ENCODE data around the gene CCDC13. TPM values are rescaled to one million over a fixed set of nuclear protein-coding genes. Genes with fewer than 3 reads are reported as not detected.
A peak's percentile ranks its signal among the peaks of the same experiment; 100 is the strongest.

Gene CCDC13
- total RNA-seq, 2 experiments from 2014 or later, result 0.46 to 0.63 TPM

DNA sequence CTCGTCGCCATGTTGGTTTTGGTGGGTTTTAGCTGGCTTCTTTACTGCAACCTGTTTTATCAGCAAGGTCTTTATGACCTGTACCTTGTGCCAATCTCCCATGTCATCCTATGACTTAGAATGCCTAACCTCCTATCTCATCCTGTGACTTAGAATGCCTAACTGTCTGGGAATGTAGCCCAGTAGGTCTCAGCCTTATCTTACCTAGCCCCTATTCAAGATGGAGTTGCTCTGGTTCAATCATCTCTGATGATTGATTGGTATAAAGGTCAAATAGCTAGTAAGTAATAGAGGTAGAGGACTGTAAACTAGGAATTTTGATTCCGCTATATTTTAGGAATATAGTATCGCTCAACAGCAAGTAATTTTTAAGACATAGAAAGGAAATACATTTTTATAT is 34.9 kb upstream of the CCDC13 start:
- H3K36me3 Mint-ChIP-seq (ENCODE audit: low read depth), result peaks cover 2% of the 10 kb centered on the region
- H3K27ac Mint-ChIP-seq, result no peak overlapping the region
- CTCF ChIA-PET, result interaction anchor here (0.6 to 1.4 kb wide), 3 partner anchors 11 to 28 kb away, joined by 3 read pairs; no protein-coding TSS in a partner anchor
- DNase-seq (no peak), ATAC-seq (no peak)
- peaks cover 14% of the 10 kb centered on the region for H3K4me1 Mint-ChIP-seq
- H3K4me3 Mint-ChIP-seq, result no peak overlapping the region
- POLR2A ChIA-PET, result interaction anchor here (0.7 kb wide), 1 partner anchor 308 kb away, joined by 4 read pairs; no protein-coding TSS in a partner anchor
- H3K9me3 Mint-ChIP-seq (ENCODE audit: low read depth), result no peaks in the 10 kb centered on the region
- peaks cover 8% of the 10 kb centered on the region for H3K27me3 Mint-ChIP-seq
- intact Hi-C loops (cut with DNase I, micrococcal nuclease), result loop anchor here in 1 of 2 experiments (10.0 kb wide), 2 partner anchors 477 to 887 kb away; partner anchors contain the start of genes ABHD5 and SNRK

DNA sequence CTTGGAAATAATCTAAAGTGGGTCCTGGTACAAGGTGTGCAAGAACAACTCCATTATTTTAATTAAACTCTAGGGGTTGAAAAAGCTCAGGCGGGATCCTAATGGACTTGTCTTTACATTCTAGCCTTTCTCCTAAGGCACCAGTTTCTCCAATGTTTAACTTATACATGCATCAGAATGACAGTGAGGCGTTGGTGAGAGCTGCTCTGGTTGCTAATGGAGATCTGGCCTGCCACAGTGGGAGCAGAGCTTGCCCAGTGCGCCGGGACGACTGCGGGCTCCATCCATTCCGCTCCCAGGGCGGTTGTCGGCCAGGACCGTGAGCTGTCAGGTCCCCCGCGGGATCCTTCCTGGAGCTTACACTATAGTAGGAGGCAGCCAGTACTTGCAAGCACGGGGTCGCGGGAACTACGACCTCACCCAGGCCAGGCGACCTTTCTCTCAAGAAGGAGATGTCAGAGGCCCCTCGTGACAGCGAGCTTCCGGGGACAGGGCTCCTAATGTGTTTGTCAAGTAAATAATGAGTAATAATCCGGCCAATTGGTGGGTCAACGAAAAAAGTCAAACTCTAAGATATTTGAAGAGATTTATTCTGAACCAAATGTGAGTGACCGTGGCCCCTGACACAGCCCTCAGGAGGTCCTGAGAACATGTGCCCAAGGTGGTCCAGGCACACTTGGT is 32.2 kb upstream of the CCDC13 start:
- ATAC-seq (no peak), DNase-seq (peak; percentile 17)
- Mint-ChIP-seq H3K27me3 (peaks cover 6% of the 10 kb centered on the region), H3K4me1 (peaks cover 33% of the 10 kb centered on the region), H3K4me3 (peak overlapping the region; percentile 91), H3K27ac (peak overlapping the region; percentile 38), H3K36me3 (ENCODE audit: low read depth) (peaks cover 5% of the 10 kb centered on the region), H3K9me3 (ENCODE audit: low read depth) (no peaks in the 10 kb centered on the region)
- intact Hi-C loops (cut with DNase I, micrococcal nuclease), result loop anchor here (2.0 to 10.0 kb wide), 5 partner anchors 32 to 890 kb away; partner anchors contain the start of genes ABHD5 (in 1 of the 2), CCDC13 (in 1 of the 2) and SNRK (in 1 of the 2)
- CTCF ChIA-PET, result interaction anchor here (1.0 to 1.2 kb wide), 4 partner anchors 25 to 192 kb away, joined by 3 read pairs; no protein-coding TSS in a partner anchor
- POLR2A ChIA-PET, result interaction anchor here (0.6 to 0.8 kb wide), 2 partner anchors 10 to 25 kb away, joined by 3 to 9 read pairs; no protein-coding TSS in a partner anchor

DNA sequence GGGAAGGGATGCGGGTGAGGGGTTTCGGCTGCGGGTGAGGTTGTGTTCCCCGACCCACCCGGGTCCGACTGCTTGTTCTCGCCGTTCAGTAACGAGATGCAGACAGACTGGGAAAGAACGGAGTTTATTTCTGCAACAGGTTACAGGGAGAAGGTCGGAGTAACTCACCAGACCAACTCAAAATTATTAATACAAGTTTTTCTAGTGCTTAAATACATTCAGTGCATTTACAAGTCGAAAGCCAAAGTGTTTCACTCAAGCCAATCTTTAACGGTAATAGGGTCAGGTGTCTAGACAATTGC is 31.7 kb upstream of the CCDC13 start:
- peak overlapping the region; percentile 17 for H3K27ac Mint-ChIP-seq
- peak overlapping the region; percentile 91 for H3K4me3 Mint-ChIP-seq
- H3K36me3 Mint-ChIP-seq (ENCODE audit: low read depth), result peaks cover 5% of the 10 kb centered on the region
- intact Hi-C loops (cut with DNase I, micrococcal nuclease), result loop anchor here (1.0 to 10.0 kb wide), 14 partner anchors 27 to 1534 kb away; partner anchors contain the start of genes CCDC13 (in 2 of the 2), ABHD5 (in 1 of the 2), NKTR (in 1 of the 2) and POMGNT2 (in 1 of the 2)
- H3K27me3 Mint-ChIP-seq, result peaks cover 6% of the 10 kb centered on the region
- ChIA-PET POLR2A (interaction anchor here (0.6 kb wide), 1 partner anchor 25 kb away, joined by 9 read pairs; no protein-coding TSS in a partner anchor), CTCF (interaction anchor here (1.0 to 1.1 kb wide), 2 partner anchors 25 to 27 kb away, joined by 3 read pairs; no protein-coding TSS in a partner anchor)
- H3K9me3 Mint-ChIP-seq (ENCODE audit: low read depth), result no peaks in the 10 kb centered on the region
- H3K4me1 Mint-ChIP-seq, result peaks cover 36% of the 10 kb centered on the region
- no peak for DNase-seq
- ATAC-seq, result no peak

DNA sequence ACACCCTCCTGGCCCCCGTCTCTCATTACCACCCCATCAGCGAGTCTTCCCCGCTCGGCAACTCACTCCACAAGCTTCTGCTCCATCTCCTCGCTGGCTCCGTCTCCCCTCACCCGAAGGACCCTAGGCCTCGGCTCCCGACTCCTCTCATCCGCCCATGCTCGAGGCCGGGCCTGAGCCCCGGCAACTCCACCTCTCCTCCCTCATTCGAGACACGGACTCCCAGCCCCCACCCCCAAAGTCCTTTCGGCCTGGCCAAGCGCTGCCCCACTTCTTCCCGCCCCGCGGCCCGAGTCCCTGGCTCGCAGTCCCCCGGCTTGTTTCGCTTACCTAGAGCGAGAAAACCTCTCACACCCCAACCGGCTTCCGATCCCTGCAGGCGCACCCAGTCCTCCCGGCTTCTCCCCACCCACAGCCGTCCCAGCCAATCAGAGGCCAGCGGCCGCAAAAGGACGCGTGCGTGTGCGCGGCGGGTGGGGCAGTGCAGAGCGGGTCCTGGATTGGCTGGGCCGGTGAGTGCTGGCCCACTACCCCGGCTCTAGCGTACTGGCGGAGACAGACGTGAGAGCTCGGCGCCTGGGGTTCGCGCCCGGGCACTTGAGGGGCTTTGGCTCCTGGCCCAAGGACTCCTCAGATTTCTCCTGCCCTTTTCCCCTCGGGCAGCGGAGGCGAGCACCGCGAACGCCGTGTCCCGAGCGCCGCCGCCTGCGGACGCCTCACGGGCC is 31.2 kb upstream of the CCDC13 start, which contains the start of gene HIGD1A:
Gene HIGD1A, minus strand, starts transcription at position 385 of the 725 bp plus-strand sequence. CDS start 10,237 bp downstream, outside the sequence.
- intact Hi-C loops (cut with DNase I, micrococcal nuclease), result loop anchor here (1.0 to 10.0 kb wide), 14 partner anchors 27 to 1534 kb away; partner anchors contain the start of genes CCDC13 (in 2 of the 2), ABHD5 (in 1 of the 2), NKTR (in 1 of the 2) and POMGNT2 (in 1 of the 2)
- CTCF ChIA-PET, result interaction anchor here (0.5 to 1.9 kb wide), 9 partner anchors 11 to 467 kb away, joined by 3 to 7 read pairs (median 4); no protein-coding TSS in a partner anchor
- peak within 1 kb of the TSS; percentile 86 for H3K27ac Mint-ChIP-seq
- no peaks in the 10 kb centered on the region for H3K9me3 Mint-ChIP-seq (ENCODE audit: low read depth)
- H3K36me3 Mint-ChIP-seq (ENCODE audit: low read depth), result peaks cover 9% of the 10 kb centered on the region
- H3K27me3 Mint-ChIP-seq, result peaks cover 6% of the 10 kb centered on the region
- DNase-seq (peak; percentile 97), ATAC-seq (peak; percentile 99)
- POLR2A ChIA-PET, result no interaction called here
- H3K4me1 Mint-ChIP-seq, result peaks cover 41% of the 10 kb centered on the region
- H3K4me3 Mint-ChIP-seq, result peak within 1 kb of the TSS; percentile 91

DNA sequence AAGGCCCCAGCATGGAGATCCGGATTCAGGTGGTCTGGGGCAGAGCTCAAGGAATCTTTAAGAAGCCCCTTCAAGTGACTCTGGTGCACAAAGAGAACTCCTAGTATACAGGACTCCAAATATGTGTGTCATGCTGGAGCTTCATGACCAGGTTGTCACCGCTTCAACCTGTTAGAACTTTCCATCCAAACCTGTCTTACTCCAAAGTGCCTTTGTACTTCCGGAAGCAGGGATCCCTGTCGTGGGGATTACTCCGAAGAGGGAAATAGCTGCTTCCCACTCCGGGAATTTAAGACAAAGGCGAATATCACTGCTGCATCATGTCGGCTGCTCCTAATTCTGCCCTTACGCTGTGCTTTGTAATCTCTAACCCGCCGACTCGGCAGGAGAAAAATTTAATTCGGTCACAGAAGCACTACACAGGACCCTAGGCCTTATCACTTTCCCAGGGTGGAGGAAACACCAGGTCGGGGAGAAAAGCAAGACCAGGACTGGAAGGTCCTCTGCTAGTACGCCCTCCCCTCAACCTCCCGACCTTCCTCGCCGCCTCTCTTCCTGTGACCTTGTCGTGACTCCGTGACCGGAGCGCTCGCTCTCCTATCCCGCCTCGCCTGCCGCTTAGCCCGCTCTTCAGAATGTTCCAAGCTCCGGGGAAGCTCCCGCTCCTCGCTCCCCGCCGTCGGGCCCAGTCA is 30.5 kb upstream of the CCDC13 start:
- H3K9me3 Mint-ChIP-seq (ENCODE audit: low read depth), result no peaks in the 10 kb centered on the region
- peak overlapping the region; percentile 86 for H3K27ac Mint-ChIP-seq
- POLR2A ChIA-PET, result no interaction called here
- H3K4me3 Mint-ChIP-seq, result peak overlapping the region; percentile 91
- peaks cover 42% of the 10 kb centered on the region for H3K4me1 Mint-ChIP-seq
- CTCF ChIA-PET, result interaction anchor here (0.7 to 1.9 kb wide), 8 partner anchors 9 to 214 kb away, joined by 3 to 7 read pairs (median 4); no protein-coding TSS in a partner anchor
- peaks cover 6% of the 10 kb centered on the region for H3K27me3 Mint-ChIP-seq
- intact Hi-C loops (cut with DNase I, micrococcal nuclease), result loop anchor here (1.0 to 10.0 kb wide), 14 partner anchors 28 to 1535 kb away; partner anchors contain the start of genes CCDC13 (in 2 of the 2), ABHD5 (in 1 of the 2), NKTR (in 1 of the 2) and POMGNT2 (in 1 of the 2)
- peaks cover 10% of the 10 kb centered on the region for H3K36me3 Mint-ChIP-seq (ENCODE audit: low read depth)
- peak; percentile 28 for ATAC-seq
- DNase-seq, result peak; percentile 60

DNA sequence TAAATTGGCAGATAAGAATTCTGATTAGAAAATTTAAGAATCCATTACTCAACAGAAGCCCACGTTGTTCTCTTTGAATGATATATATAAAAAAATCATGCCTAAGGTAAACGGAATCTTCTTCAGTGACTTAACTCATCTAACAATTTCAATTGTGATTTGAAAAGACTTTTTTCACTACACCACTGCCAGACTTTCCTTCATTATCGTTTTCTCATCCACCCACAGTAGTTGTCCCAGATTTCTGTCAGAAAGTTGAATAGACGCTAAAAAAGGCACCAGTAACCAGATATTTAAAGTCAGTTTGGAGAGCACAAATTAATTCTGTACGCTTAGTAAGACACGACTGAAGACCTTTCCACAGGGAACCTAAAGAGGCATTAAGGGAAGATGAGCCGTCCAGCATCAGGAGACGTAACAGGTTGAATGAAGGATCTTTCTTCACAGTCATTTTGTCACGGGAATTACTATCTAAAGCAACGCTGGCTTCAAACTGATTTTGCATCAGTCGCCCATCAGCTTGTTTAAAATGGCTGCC is 29.9 kb upstream of the CCDC13 start:
- ATAC-seq (no peak), DNase-seq (no peak)
- peaks cover 42% of the 10 kb centered on the region for H3K4me1 Mint-ChIP-seq
- H3K36me3 Mint-ChIP-seq (ENCODE audit: low read depth), result peaks cover 10% of the 10 kb centered on the region
- no peaks in the 10 kb centered on the region for H3K9me3 Mint-ChIP-seq (ENCODE audit: low read depth)
- peak overlapping the region; percentile 91 for H3K4me3 Mint-ChIP-seq
- intact Hi-C loops (cut with DNase I, micrococcal nuclease), result loop anchor here in 1 of 2 experiments (10.0 kb wide), 2 partner anchors 482 to 892 kb away; partner anchors contain the start of genes ABHD5 and SNRK
- peaks cover 6% of the 10 kb centered on the region for H3K27me3 Mint-ChIP-seq
- CTCF ChIA-PET, result interaction anchor here (1.0 to 1.9 kb wide), 6 partner anchors 9 to 37 kb away, joined by 3 to 7 read pairs (median 4); no protein-coding TSS in a partner anchor
- POLR2A ChIA-PET, result interaction anchor here (0.7 kb wide), 1 partner anchor 11 kb away, joined by 3 read pairs; no protein-coding TSS in a partner anchor
- peak overlapping the region; percentile 86 for H3K27ac Mint-ChIP-seq

DNA sequence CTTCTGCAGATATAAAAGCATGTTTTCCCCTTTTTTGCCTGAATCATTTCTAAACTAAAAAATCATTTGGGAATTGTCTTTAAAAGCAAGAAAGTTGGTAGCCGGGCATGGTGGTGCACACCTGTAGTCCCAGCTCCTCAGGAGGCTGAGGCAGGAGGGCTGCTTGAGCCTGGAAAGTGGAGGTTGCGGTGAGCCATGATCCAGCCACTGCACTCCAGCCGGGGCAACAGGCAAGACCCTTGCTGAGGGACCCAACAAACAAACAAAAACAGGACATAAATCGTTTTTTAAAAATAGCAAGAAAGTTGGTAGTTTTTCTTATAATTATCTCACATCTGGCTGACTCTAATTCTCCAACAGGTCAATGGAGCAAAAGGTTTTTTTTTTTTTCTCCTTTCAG is 28.7 kb upstream of the CCDC13 start:
- DNase-seq (no peak), ATAC-seq (no peak)
- H3K36me3 Mint-ChIP-seq (ENCODE audit: low read depth), result peaks cover 10% of the 10 kb centered on the region
- ChIA-PET POLR2A (no interaction called here), CTCF (no interaction called here)
- H3K27me3 Mint-ChIP-seq, result peaks cover 6% of the 10 kb centered on the region
- no peak overlapping the region for H3K4me3 Mint-ChIP-seq
- H3K4me1 Mint-ChIP-seq, result peaks cover 42% of the 10 kb centered on the region
- no peak overlapping the region for H3K27ac Mint-ChIP-seq
- intact Hi-C loops (cut with DNase I, micrococcal nuclease), result loop anchor here in 1 of 2 experiments (10.0 kb wide), 2 partner anchors 483 to 893 kb away; partner anchors contain the start of genes ABHD5 and SNRK
- H3K9me3 Mint-ChIP-seq (ENCODE audit: low read depth), result no peaks in the 10 kb centered on the region

DNA sequence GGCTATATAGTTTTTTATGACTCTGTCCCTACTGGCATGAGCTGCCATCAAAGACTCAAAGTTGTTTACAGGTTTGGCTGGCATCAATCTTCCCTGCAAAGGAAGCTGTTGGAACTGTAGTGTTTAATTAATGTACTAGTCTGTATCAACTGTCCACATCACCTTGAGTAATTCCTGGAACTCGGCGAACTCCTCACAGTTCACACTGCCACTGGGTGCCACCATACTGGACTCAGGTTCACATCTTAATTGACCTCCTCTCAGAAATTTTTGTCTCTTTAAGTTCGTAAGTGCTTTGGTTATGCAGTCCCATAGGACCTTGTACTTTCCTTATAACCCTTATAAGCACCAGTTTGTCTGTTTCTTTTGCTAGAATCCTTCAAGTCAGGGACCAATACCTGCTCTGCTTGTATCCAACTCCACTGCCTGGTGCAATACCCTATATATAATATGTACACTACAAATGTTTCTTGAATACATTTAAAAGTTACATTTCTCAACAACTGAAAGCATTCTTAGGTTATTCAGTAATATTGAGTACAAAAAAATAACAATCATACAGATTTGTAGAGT is 28.1 kb upstream of the CCDC13 start:
- Mint-ChIP-seq H3K36me3 (ENCODE audit: low read depth) (peaks cover 13% of the 10 kb centered on the region), H3K9me3 (ENCODE audit: low read depth) (no peaks in the 10 kb centered on the region), H3K27ac (no peak overlapping the region), H3K4me1 (peaks cover 45% of the 10 kb centered on the region), H3K4me3 (no peak overlapping the region), H3K27me3 (peaks cover 3% of the 10 kb centered on the region)
- intact Hi-C loops (cut with DNase I, micrococcal nuclease), result loop anchor here in 1 of 2 experiments (10.0 kb wide), 2 partner anchors 484 to 894 kb away; partner anchors contain the start of genes ABHD5 and SNRK
- no peak for DNase-seq
- ChIA-PET CTCF (interaction anchor here (0.6 to 0.7 kb wide), 2 partner anchors 20 to 843 kb away, joined by 3 read pairs; no protein-coding TSS in a partner anchor), POLR2A (interaction anchor here (0.6 kb wide), 1 partner anchor 10 kb away, joined by 4 read pairs; no protein-coding TSS in a partner anchor)
- no peak for ATAC-seq

DNA sequence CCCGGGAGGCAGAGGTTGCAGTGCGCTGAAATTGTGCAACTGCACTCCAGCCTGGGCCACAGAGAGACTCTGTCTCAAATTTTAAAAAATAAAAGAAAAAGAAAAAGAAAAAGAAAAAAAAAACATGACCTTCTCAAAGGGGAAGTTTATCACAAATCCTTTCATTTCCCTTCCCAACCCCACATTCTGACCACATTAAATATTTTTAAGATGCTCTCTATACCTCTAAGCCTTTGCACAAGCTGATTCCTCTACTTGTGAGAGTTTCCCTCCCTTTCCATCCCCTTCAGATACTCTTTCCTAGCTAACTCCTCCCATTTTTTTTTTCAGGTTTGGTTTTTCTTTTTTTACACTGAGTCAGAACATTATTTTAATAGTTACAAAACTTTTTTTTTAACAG is 27.2 kb upstream of the CCDC13 start:
- Mint-ChIP-seq H3K4me3 (no peak overlapping the region), H3K9me3 (ENCODE audit: low read depth) (no peaks in the 10 kb centered on the region), H3K27ac (no peak overlapping the region), H3K4me1 (peaks cover 49% of the 10 kb centered on the region), H3K27me3 (no peaks in the 10 kb centered on the region), H3K36me3 (ENCODE audit: low read depth) (peaks cover 13% of the 10 kb centered on the region)
- CTCF ChIA-PET, result no interaction called here
- POLR2A ChIA-PET, result interaction anchor here (0.6 kb wide), 1 partner anchor 9 kb away, joined by 4 read pairs; no protein-coding TSS in a partner anchor
- DNase-seq (no peak), ATAC-seq (no peak)
- intact Hi-C loops (cut with DNase I, micrococcal nuclease), result loop anchor here in 1 of 2 experiments (10.0 kb wide), 2 partner anchors 485 to 895 kb away; partner anchors contain the start of genes ABHD5 and SNRK

DNA sequence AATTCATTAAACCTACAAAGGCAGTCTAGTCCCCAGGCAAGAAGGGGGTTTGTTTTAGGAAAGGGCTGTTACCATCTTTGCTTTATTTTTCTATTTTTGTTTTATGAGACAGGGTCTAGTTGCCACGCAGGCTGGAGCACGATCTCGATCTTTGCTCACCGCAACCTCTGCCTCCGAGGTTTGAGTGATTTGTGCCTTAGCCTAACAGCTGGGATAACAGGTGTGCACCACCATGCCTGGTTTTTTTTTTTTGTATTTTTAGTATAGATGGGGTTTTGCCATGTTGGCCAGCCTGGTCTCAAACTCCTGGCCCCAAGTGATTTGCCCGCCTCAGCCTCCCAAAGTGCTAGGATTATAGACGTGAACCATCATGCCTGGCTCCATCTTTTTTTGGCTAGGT is 26.3 kb upstream of the CCDC13 start:
- ChIA-PET POLR2A (no interaction called here), CTCF (no interaction called here)
- Mint-ChIP-seq H3K27ac (no peak overlapping the region), H3K36me3 (ENCODE audit: low read depth) (peaks cover 13% of the 10 kb centered on the region), H3K4me1 (peaks cover 42% of the 10 kb centered on the region), H3K4me3 (no peak overlapping the region), H3K27me3 (no peaks in the 10 kb centered on the region), H3K9me3 (ENCODE audit: low read depth) (no peaks in the 10 kb centered on the region)
- intact Hi-C loops (cut with DNase I, micrococcal nuclease), result no loop called here
- DNase-seq (no peak), ATAC-seq (no peak)

All from activated CD4-positive, alpha-beta T cell treated with anti-CD3 and anti-CD28 coated beads for 36 hours (primary cell).